H1 (cell line): Measurements from ENCODE around the gene GHRL. TPM values are rescaled to one million over a fixed set of nuclear protein-coding genes. Genes with fewer than 3 reads are reported as not detected.

ENCODE experiments used
- CTCF ChIA-PET: fragments of 300-600 bp; sonication (Branson Sonifier 250); formaldehyde crosslinking; loops from one replicate; lab custom pipeline; 2021; ENCODE audit not compliant: partially characterized antibody; lab: Charles Lee
- POLR2A ChIA-PET: fragments of 300-600 bp; sonication (Branson Sonifier 250); formaldehyde crosslinking; loops from one replicate; lab custom pipeline; 2021; ENCODE audit warnings: inconsistent platforms; ENCODE audit not compliant: partially characterized antibody; lab: Charles Lee
- DNase-seq, 2 experiments: peaks; one replicate each; pipeline versions ENCODE4 v3.0.0 to v3.0.0-alpha.2; 2010 to 2022; ENCODE audit warnings: low spot score in 2 of 2, low read depth in 1 of 2, mixed read lengths in 1 of 2
- FAIRE-seq: peaks from 2 replicates; lab custom pipeline; 2011; peaks lifted over from hg19 to GRCh38; lab: Jason Lieb, UNC
- H2AFZ ChIP-seq: 2 replicates; pipeline ENCODE4 v1.8.1; 2012; ENCODE audit warnings: low read length, inconsistent platforms
- H2AK5ac ChIP-seq: 2 replicates; pipeline ENCODE4 v1.6.1; 2013; ENCODE audit warnings: low read depth, low read length
- H2BK120ac ChIP-seq: replicated peaks from 2 replicates; pipeline ENCODE3; 2013; ENCODE audit warnings: low read depth, low read length, inconsistent platforms
- H2BK12ac ChIP-seq: 2 replicates; pipeline ENCODE4 v1.6.1; 2013; ENCODE audit warnings: low read depth, low read length
- H2BK15ac ChIP-seq: 2 replicates; pipeline ENCODE4 v1.6.1; 2013; ENCODE audit warnings: low read length
- H2BK20ac ChIP-seq: 2 replicates; pipeline ENCODE4 v1.6.1; 2013; ENCODE audit warnings: low read length
- H2BK5ac ChIP-seq: 2 replicates; pipeline ENCODE4 v1.6.1; 2013; ENCODE audit warnings: low read depth, low read length
- H3K14ac ChIP-seq: 2 replicates; pipeline ENCODE4 v1.6.1; 2013; ENCODE audit warnings: inconsistent platforms; ENCODE audit not compliant: insufficient read length
- H3K18ac ChIP-seq: 2 replicates; pipeline ENCODE4 v1.6.1; 2013; ENCODE audit warnings: low read length; ENCODE audit errors: extremely low read depth
- H3K23ac ChIP-seq: 2 replicates; pipeline ENCODE4 v1.6.1; 2013; ENCODE audit warnings: inconsistent platforms; ENCODE audit not compliant: insufficient read length
- H3K23me2 ChIP-seq: 2 replicates; pipeline ENCODE4 v1.6.1; 2013; ENCODE audit warnings: low read depth, low read length
- H3K27ac ChIP-seq: 2 replicates; pipeline ENCODE4 v1.6.1; 2011; ENCODE audit warnings: low read depth, low read length, inconsistent platforms
- H3K27me3 ChIP-seq, 4 experiments: replicated peaks in 1 of 4; 1 replicate in 1 of 4; 2 replicates in 3 of 4; pipeline versions ENCODE4 v1.6.1 to v1.8.1; 2011 to 2013; ENCODE audit warnings: low read length in 3 of 4, mild to moderate bottlenecking in 3 of 4, inconsistent platforms in 2 of 4, mixed read lengths in 2 of 4, moderate library complexity in 1 of 4; ENCODE audit not compliant: control insufficient read depth in 3 of 4, insufficient read depth in 3 of 4; ENCODE audit errors: extremely low read depth in 1 of 4
- H3K36me3 ChIP-seq, 4 experiments: 2 replicates each; pipeline versions ENCODE4 v1.6.1 to v1.8.1; 2011 to 2013; ENCODE audit warnings: mild to moderate bottlenecking in 4 of 4, low read length in 3 of 4, moderate library complexity in 2 of 4, control low read depth in 1 of 4, inconsistent platforms in 1 of 4; ENCODE audit not compliant: insufficient read depth in 4 of 4, control insufficient read depth in 2 of 4
- H3K4ac ChIP-seq: replicated peaks from 2 replicates; pipeline ENCODE3; 2013; ENCODE audit warnings: low read length, low read depth, mixed read lengths, inconsistent platforms; ENCODE audit not compliant: insufficient read length
- H3K4me1 ChIP-seq, 4 experiments: replicated peaks in 1 of 4; 1 replicate in 1 of 4; 2 replicates in 3 of 4; pipeline versions ENCODE4 v1.6.1 to v1.8.1; 2011 to 2013; ENCODE audit warnings: low read length in 3 of 4, inconsistent platforms in 2 of 4, mixed read lengths in 1 of 4; ENCODE audit not compliant: insufficient read depth in 4 of 4, control insufficient read depth in 3 of 4
- H3K4me2 ChIP-seq, 2 experiments: 2 replicates each; pipeline versions ENCODE4 v1.6.1 to v1.8.1; 2011 to 2013; ENCODE audit warnings: low read depth in 2 of 2, low read length in 2 of 2, control low read depth in 1 of 2, inconsistent platforms in 1 of 2, mild to moderate bottlenecking in 1 of 2; ENCODE audit not compliant: insufficient read depth in 1 of 2
- H3K4me3 ChIP-seq, 4 experiments: fragments of 200-600, 300-600 bp in 1 of 4; sonication (generic), shearing (Covaris generic), sonication (Bioruptor Twin) in 1 of 4; 2 replicates each; pipeline versions ENCODE4 v1.5.1 to v1.8.1; 2011 to 2016; ENCODE audit warnings: low read length in 4 of 4, low read depth in 3 of 4, control low read depth in 2 of 4, inconsistent platforms in 2 of 4, mild to moderate bottlenecking in 2 of 4, mixed read lengths in 1 of 4, moderate library complexity in 1 of 4; ENCODE audit not compliant: insufficient read depth in 2 of 4; ENCODE audit errors: extremely low read depth in 1 of 4
- H3K56ac ChIP-seq: replicated peaks from 2 replicates; pipeline ENCODE3; 2013; ENCODE audit warnings: low read depth, mild to moderate bottlenecking, mixed read lengths, low read length, inconsistent platforms; ENCODE audit not compliant: insufficient read length
- H3K79me1 ChIP-seq: 2 replicates; pipeline ENCODE4 v1.6.1; 2013; ENCODE audit warnings: low read depth, low read length, control low read depth
- H3K79me2 ChIP-seq, 2 experiments: 2 replicates each; pipeline versions ENCODE4 v1.6.1 to v1.8.1; 2012 to 2013; ENCODE audit warnings: low read length in 2 of 2, mild to moderate bottlenecking in 2 of 2, inconsistent platforms in 1 of 2; ENCODE audit not compliant: insufficient read depth in 2 of 2, control insufficient read depth in 1 of 2
- H3K9ac ChIP-seq, 4 experiments: replicated peaks in 1 of 4; 1 replicate in 1 of 4; 2 replicates in 3 of 4; pipeline versions ENCODE4 v1.6.1 to v1.8.1; 2011 to 2013; ENCODE audit warnings: low read depth in 3 of 4, low read length in 3 of 4, control low read depth in 2 of 4, mild to moderate bottlenecking in 2 of 4, moderate library complexity in 2 of 4, inconsistent platforms in 1 of 4; ENCODE audit errors: extremely low read depth in 1 of 4
- H3K9me3 ChIP-seq, 2 experiments: 2 replicates each; pipeline versions ENCODE4 v1.6.1 to v1.8.1; 2012 to 2013; ENCODE audit warnings: mild to moderate bottlenecking in 2 of 2, moderate library complexity in 2 of 2, control low read depth in 1 of 2, inconsistent platforms in 1 of 2, low read depth in 1 of 2, low read length in 1 of 2, mixed read lengths in 1 of 2; ENCODE audit not compliant: insufficient read depth in 2 of 2
- H4K20me1 ChIP-seq, 2 experiments: replicated peaks in 1 of 2; 2 replicates each; pipeline versions ENCODE3 to v1.8.1; 2011 to 2013; ENCODE audit warnings: inconsistent platforms in 2 of 2, low read length in 2 of 2, mild to moderate bottlenecking in 1 of 2; ENCODE audit not compliant: insufficient read depth in 2 of 2, control insufficient read depth in 1 of 2
- H4K5ac ChIP-seq: 2 replicates; pipeline ENCODE4 v1.6.1; 2013; ENCODE audit warnings: low read length, low read depth, mixed read lengths, inconsistent platforms; ENCODE audit not compliant: insufficient read length
- H4K8ac ChIP-seq: 2 replicates; pipeline ENCODE4 v1.8.0; 2013; ENCODE audit warnings: mild to moderate bottlenecking, moderate library complexity, low read length, inconsistent platforms; ENCODE audit not compliant: insufficient read depth; ENCODE audit errors: extremely low read depth
- H4K91ac ChIP-seq: replicated peaks from 2 replicates; pipeline ENCODE3; 2013; ENCODE audit warnings: low read length, mixed read lengths, inconsistent platforms; ENCODE audit not compliant: insufficient read length
- CHD1 ChIP-seq: IDR thresholded peaks from 2 replicates; pipeline ENCODE4 v1.6.1; 2012; ENCODE audit warnings: low read depth, low read length, improper control_type of control experiment
- CREB1 ChIP-seq: IDR thresholded peaks from 2 replicates; pipeline ENCODE4 v1.6.1; 2012; ENCODE audit warnings: inconsistent platforms
- CTBP2 ChIP-seq: IDR thresholded peaks from 2 replicates; pipeline ENCODE4 v1.7.0; 2011; ENCODE audit warnings: borderline replicate concordance, mild to moderate bottlenecking, moderate library complexity, mixed read lengths, low read length; ENCODE audit not compliant: insufficient read depth, insufficient read length
- E2F6 ChIP-seq: IDR thresholded peaks from 2 replicates; pipeline ENCODE4 v1.6.1; 2012; ENCODE audit warnings: inconsistent platforms
- KDM4A ChIP-seq: IDR thresholded peaks from one replicate; pipeline ENCODE4 v1.7.1; 2012; ENCODE audit warnings: low read depth, mild to moderate bottlenecking, moderate library complexity, low read length, inconsistent platforms; ENCODE audit not compliant: severe bottlenecking
- PHF8 ChIP-seq: fragments of 200-600 bp; sonication (generic); conservative IDR thresholded peaks from 2 replicates; pipeline ENCODE4 v1.7.1; 2012; ENCODE audit warnings: low read depth, mild to moderate bottlenecking, inconsistent platforms, low read length, moderate library complexity
- RAD21 ChIP-seq, 2 experiments: IDR thresholded peaks in 1 of 2; conservative IDR thresholded peaks in 1 of 2; 2 replicates each; pipeline ENCODE4 v1.6.1; 2011; ENCODE audit warnings: low read depth in 2 of 2, low read length in 2 of 2, improper control_type of control experiment in 1 of 2, inconsistent platforms in 1 of 2, mild to moderate bottlenecking in 1 of 2, moderate library complexity in 1 of 2
- SIN3A ChIP-seq, 2 experiments: IDR thresholded peaks in 1 of 2; conservative IDR thresholded peaks in 1 of 2; 2 replicates each; pipeline ENCODE4 v1.6.1; 2011 to 2012; ENCODE audit warnings: low read length in 2 of 2, improper control_type of control experiment in 1 of 2, low read depth in 1 of 2, mild to moderate bottlenecking in 1 of 2
- SP1 ChIP-seq: IDR thresholded peaks from 2 replicates; pipeline ENCODE4 v1.6.1; 2011; ENCODE audit warnings: low read depth, low read length
- TCF12 ChIP-seq: IDR thresholded peaks from 2 replicates; pipeline ENCODE4 v1.6.1; 2011; ENCODE audit warnings: low read depth, mild to moderate bottlenecking, low read length
- TEAD4 ChIP-seq: IDR thresholded peaks from 2 replicates; pipeline ENCODE4 v1.6.1; 2012; ENCODE audit warnings: low read depth, low read length, inconsistent platforms, mixed read lengths
- USF2 ChIP-seq: IDR thresholded peaks from 2 replicates; pipeline ENCODE4 v1.6.1; 2011; ENCODE audit warnings: low read length, improper control_type of control experiment
- whole genome bisulfite sequencing, 2 experiments: shearing (Covaris generic) in 1 of 2; methylation state at CpG; one replicate each; pipeline versions ENCODE4 v1.1.6 to v1.1.7; 2013 to 2015; ENCODE audit warnings: low lambda C conversion rate in 2 of 2, mixed read lengths in 2 of 2, inconsistent platforms in 1 of 2, low coverage in 1 of 2, missing lambda C conversion rate in 1 of 2; ENCODE audit not compliant: insufficient replicate concordance in 2 of 2, insufficient coverage in 1 of 2, insufficient read length in 1 of 2; ENCODE audit errors: extremely low coverage in 1 of 2, missing lambda C conversion rate in 1 of 2; 5-methylcytosine and 5-hydroxymethylcytosine counted together
- polyA plus RNA-seq, 7 experiments: library from polyadenylated mRNA; depleted of rRNA in 3 of 7; stranded (reverse) in 5 of 7; unstranded in 2 of 7; fragments of >200 nt in 5 of 7; fragments of 200-250 nt in 2 of 7; gene quantifications; 1 replicate in 5 of 7; 2 replicates in 1 of 7; 4 replicates in 1 of 7; pipeline versions ENCODE4 v1.2.1 to v1.2.3, GENCODE V29; 2011 to 2013; ENCODE audit warnings: missing spikeins in 2 of 7, mixed read lengths in 2 of 7
- total RNA-seq: library from RNA; stranded (reverse); fragmentation: NEBNext Ultra II Directional; extraction: Animal tissue kit (Norgen Biotek cat#: 25700); gene quantifications from 2 replicates; pipeline ENCODE4 v1.2.1, GENCODE V29; 2021

Gene GHRL
- total and polyA plus RNA-seq, 2 of the 8 experiments (the other 6 are each of a cell fraction or from before 2014, with no cell fraction given), result 0.32 to 0.35 TPM

GRCh38 chr3:10240799-10241198 is 51.9 kb downstream of the GHRL start:
- H2AK5ac ChIP-seq, result no peak overlapping the region
- H3K79me2 ChIP-seq, result no peaks in the 10 kb centered on the region
- no peaks in the 10 kb centered on the region for H3K9me3 ChIP-seq
- FAIRE-seq (no peak), DNase-seq (no peak)
- no peaks in the 10 kb centered on the region for H3K79me1 ChIP-seq
- H2AFZ ChIP-seq, result no peak overlapping the region
- no peak overlapping the region for H3K23ac ChIP-seq
- no peak overlapping the region for H3K4me2 ChIP-seq
- no peak overlapping the region for H3K18ac ChIP-seq
- ChIA-PET CTCF (interaction anchor here (0.7 to 1.6 kb wide), 2 partner anchors 23 to 76 kb away, joined by 3 read pairs; no protein-coding TSS in a partner anchor), POLR2A (no interaction called here)
- no peaks in the 10 kb centered on the region for H3K27me3 ChIP-seq
- no peak overlapping the region for H3K14ac ChIP-seq
- H4K20me1 ChIP-seq, result no peaks in the 10 kb centered on the region
- H2BK12ac ChIP-seq, result 0 out of 2 replicates have a peak overlapping the region, but pooled peaks have one; percentile 17
- H2BK120ac ChIP-seq, result no peak overlapping the region
- H2BK5ac ChIP-seq, result no peak overlapping the region
- H2BK20ac ChIP-seq, result no peak overlapping the region
- 92% methylated on average over 5 of the region's 6 CpGs; no CpG with 5 or more reads in 1 of the 2 experiments for WGBS, 2 experiments
- H4K5ac ChIP-seq, result no peak overlapping the region
- no peak overlapping the region for H3K56ac ChIP-seq
- H3K23me2 ChIP-seq, result no peaks in the 10 kb centered on the region; the same call in 1 of the 2 replicates
- H4K8ac ChIP-seq, result no peak overlapping the region
- H2BK15ac ChIP-seq, result no peak overlapping the region
- H4K91ac ChIP-seq, result no peak overlapping the region
- 0 out of 7 replicates have a peak, but pooled peaks cover 0 to 2% (median 1%) of the 10 kb centered on the region in 4 experiments for H3K4me1 ChIP-seq
- no peak overlapping the region for H3K27ac ChIP-seq
- H3K9ac ChIP-seq, result no peak overlapping the region
- no peak overlapping the region for H3K4me3 ChIP-seq
- peaks cover 0 to 2% (median 0%) of the 10 kb centered on the region in 4 experiments; a peak in 1 of 8 replicates for H3K36me3 ChIP-seq
- H3K4ac ChIP-seq, result no peak overlapping the region
- TF ChIP-seq SP1, result no peak
- TF ChIP-seq USF2, result no peak
- TF ChIP-seq SIN3A (conservative IDR thresholded peaks at IDR 0.05 in 1 of 2, IDR thresholded peaks at IDR 0.05 in 1 of 2; ENCODE audit: low read depth in 1 of 2, low read length in 2 of 2), result no peak
- TF ChIP-seq TEAD4, result no peak
- no peak for TF ChIP-seq E2F6
- no peak for TF ChIP-seq RAD21 (IDR thresholded peaks at IDR 0.05 in 1 of 2, conservative IDR thresholded peaks at IDR 0.05 in 1 of 2; ENCODE audit: low read depth in 2 of 2, low read length in 2 of 2)
- no peak for TF ChIP-seq CTBP2
- TF ChIP-seq CREB1, result no peak
- no peak for TF ChIP-seq CHD1
- no peak for TF ChIP-seq PHF8
- no peak for TF ChIP-seq TCF12
- TF ChIP-seq KDM4A, result no peak
